Peyer's patch (tissue), 4 donors: Measurements from ENCODE around the gene SLC39A13. TPM values are rescaled to one million over a fixed set of nuclear protein-coding genes. Genes with fewer than 3 reads are reported as not detected.

ENCODE experiments used
- DNase-seq, 3 donors: peaks; one replicate each; pipeline ENCODE4 v3.0.0-alpha.2; 2017 to 2019
- H3K27ac ChIP-seq, 4 donors: fragments of 200-600 bp; sonication (generic); one replicate each; pipeline ENCODE4 v1.5.1; 2016 to 2019
- H3K27me3 ChIP-seq, 2 donors: fragments of 200-600 bp; sonication (generic); one replicate each; pipeline ENCODE4 v1.5.1; 2019
- H3K36me3 ChIP-seq, 3 donors: fragments of 200-600 bp; sonication (generic); one replicate each; pipeline ENCODE4 v1.5.1; 2016 to 2019
- H3K4me1 ChIP-seq, 4 donors: fragments of 200-600 bp; sonication (generic); one replicate each; pipeline ENCODE4 v1.5.1; 2016 to 2019
- H3K4me3 ChIP-seq, 4 donors: fragments of 200-600 bp; sonication (generic); 1 replicate in 3 of 4; 2 replicates in 1 of 4; pipeline ENCODE4 v1.5.1; 2016 to 2019; ENCODE audit warnings: mild to moderate bottlenecking in 1 of 4
- H3K9me3 ChIP-seq, 4 donors: fragments of 200-600 bp; sonication (generic); one replicate each; pipeline ENCODE4 v1.5.1; 2016 to 2019; ENCODE audit warnings: mild to moderate bottlenecking in 1 of 4
- CTCF ChIP-seq, 6 experiments: fragments of 450-650 bp in 4 of 6; fragments of 200-600 bp in 2 of 6; sonication (generic) in 1 of 6; IDR thresholded peaks; one replicate each; pipeline ENCODE4 v1.5.1; 2017 to 2019; ENCODE audit warnings: antibody characterized with exemption in 6 of 6, mild to moderate bottlenecking in 3 of 6, moderate library complexity in 1 of 6
- POLR2A ChIP-seq, 2 donors: fragments of 450-650 bp; IDR thresholded peaks; one replicate each; pipeline ENCODE4 v1.5.1; 2017; ENCODE audit warnings: antibody characterized with exemption in 2 of 2, mild to moderate bottlenecking in 2 of 2, moderate library complexity in 2 of 2
- total RNA-seq, 4 donors: library from RNA; depleted of rRNA; stranded (reverse); fragments of >200 nt; gene quantifications; one replicate each; pipeline ENCODE4 v1.1.0, GENCODE V29; 2016

Gene SLC39A13
- total RNA-seq: 10 to 100 TPM; 19.8 to 56.6 (median 39.6) TPM

- Histone ChIP-seq H3K27me3 (no peaks in the 10 kb centered on the region), H3K36me3 (peaks cover 0 to 5% (median 0%) of the 10 kb centered on the region in 3 donors), H3K4me3 (peak within 1 kb of the TSS; percentile 72 to 82 (median 78)), H3K4me1 (peaks cover 0 to 30% (median 9%) of the 10 kb centered on the region in 4 donors), H3K9me3 (no peaks in the 10 kb centered on the region), H3K27ac (peak within 1 kb of the TSS; percentile 83 to 93 (median 88))
- TF ChIP-seq CTCF (IDR thresholded peaks at IDR 0.05): peak; percentile 91 to 98 (median 92)
- peak; percentile 92 to 96 for TF ChIP-seq POLR2A (IDR thresholded peaks at IDR 0.05)
- DNase-seq: peak; percentile 92 to 96 (median 96)
These were observed at the start of gene SLC39A13 for GRCh38 chr11:47407746-47408590. TSS of gene SLC39A13 (plus strand) at chr11:47408590. CDS start at chr11:47410095, 1,505 bp downstream.

- Histone ChIP-seq H3K27ac (no peak overlapping the region), H3K9me3 (no peaks in the 10 kb centered on the region), H3K36me3 (no peaks in the 10 kb centered on the region), H3K4me3 (no peak overlapping the region), H3K27me3 (no peaks in the 10 kb centered on the region), H3K4me1 (peaks cover 0 to 3% (median 0%) of the 10 kb centered on the region in 4 donors)
- TF ChIP-seq POLR2A (IDR thresholded peaks at IDR 0.05): no peak
- no peak for TF ChIP-seq CTCF (IDR thresholded peaks at IDR 0.05)
- no peak for DNase-seq
These were observed 49.7 kb upstream of the SLC39A13 start for GRCh38 chr11:47358731-47359051.

GRCh38 chr11:47359162-47359561, 49.2 kb upstream of the SLC39A13 start:
- TF ChIP-seq CTCF (IDR thresholded peaks at IDR 0.05) (no peak), POLR2A (IDR thresholded peaks at IDR 0.05) (no peak)
- no peak for DNase-seq
- H3K9me3 ChIP-seq: no peaks in the 10 kb centered on the region

GRCh38 chr11:47359586-47359985, 48.8 kb upstream of the SLC39A13 start:
- Histone ChIP-seq H3K9me3 (no peaks in the 10 kb centered on the region), H3K27me3 (no peaks in the 10 kb centered on the region), H3K27ac (no peak overlapping the region), H3K4me1 (peaks cover 0 to 3% (median 0%) of the 10 kb centered on the region in 4 donors), H3K36me3 (no peaks in the 10 kb centered on the region), H3K4me3 (no peak overlapping the region)
- TF ChIP-seq CTCF (IDR thresholded peaks at IDR 0.05) (no peak), POLR2A (IDR thresholded peaks at IDR 0.05) (no peak)
- DNase-seq: peak in 1 of 3 donors; percentile 44

More at GRCh38 chr11:47359162-47359561, 49.2 kb upstream of the SLC39A13 start:
- peaks cover 0 to 3% (median 0%) of the 10 kb centered on the region in 4 donors for H3K4me1 ChIP-seq
- H3K27ac ChIP-seq: no peak overlapping the region
- no peaks in the 10 kb centered on the region for H3K27me3 ChIP-seq
- no peaks in the 10 kb centered on the region for H3K36me3 ChIP-seq
- H3K4me3 ChIP-seq: no peak overlapping the region

GRCh38 chr11:47360341-47360740, 48.0 kb upstream of the SLC39A13 start:
- Histone ChIP-seq H3K9me3 (no peaks in the 10 kb centered on the region), H3K27ac (no peak overlapping the region), H3K36me3 (no peaks in the 10 kb centered on the region), H3K27me3 (no peaks in the 10 kb centered on the region), H3K4me3 (no peak overlapping the region), H3K4me1 (no peaks in the 10 kb centered on the region)
- TF ChIP-seq CTCF (IDR thresholded peaks at IDR 0.05) (no peak), POLR2A (IDR thresholded peaks at IDR 0.05) (no peak)
- peak in 1 of 3 donors; percentile 5 for DNase-seq
